H1 (cell line): ENCODE data around the gene FBXW2. TPM values are rescaled to one million over a fixed set of nuclear protein-coding genes. Genes with fewer than 3 reads are reported as not detected.

Experiments
- ASH2L ChIP-seq: fragments of 200-600, 300-600 bp; sonication (generic); IDR thresholded peaks from one replicate; pipeline ENCODE4 v1.7.1; 2017; ENCODE audit warnings: low read length
- BCL11A ChIP-seq, 2 experiments: IDR thresholded peaks; one replicate each; pipeline ENCODE4 v1.6.1; 2011; ENCODE audit warnings: low read depth in 2 of 2, low read length in 2 of 2, mild to moderate bottlenecking in 2 of 2
- CBX5 ChIP-seq: fragments of 300-800, 300-1000 bp; sonication (generic); IDR thresholded peaks from 2 replicates; pipeline ENCODE4 v1.7.1; 2016; ENCODE audit warnings: antibody characterized with exemption, low read length, low read depth
- CBX8 ChIP-seq: fragments of 300-800, 300-1000 bp; sonication (generic); IDR thresholded peaks from 2 replicates; pipeline ENCODE4 v1.7.1; 2016; ENCODE audit warnings: low read depth, low read length, borderline replicate concordance
- CEBPB ChIP-seq: IDR thresholded peaks from 2 replicates; pipeline ENCODE4 v1.6.1; 2012; ENCODE audit warnings: low read depth, low read length
- CREB1 ChIP-seq: IDR thresholded peaks from 2 replicates; pipeline ENCODE4 v1.6.1; 2012; ENCODE audit warnings: inconsistent platforms
- HDAC2 ChIP-seq, 2 experiments: fragments of 300-600 bp in 1 of 2; sonication (generic) in 1 of 2; IDR thresholded peaks; 2 replicates each; pipeline ENCODE4 v1.6.1; 2011 to 2012; ENCODE audit warnings: low read depth in 2 of 2, low read length in 2 of 2, mild to moderate bottlenecking in 2 of 2, moderate library complexity in 2 of 2, borderline replicate concordance in 1 of 2, inconsistent platforms in 1 of 2
- KDM5A ChIP-seq: fragments of 200-600 bp; IDR thresholded peaks from 2 replicates; pipeline ENCODE4 v1.7.1; 2012; ENCODE audit warnings: mild to moderate bottlenecking, low read length, inconsistent platforms, mixed read lengths
- POLR2AphosphoS5 ChIP-seq: IDR thresholded peaks from 2 replicates; pipeline ENCODE4 v1.6.1; 2011; ENCODE audit warnings: low read depth, low read length
- POU5F1 ChIP-seq: IDR thresholded peaks from 2 replicates; pipeline ENCODE4 v1.6.1; 2011; ENCODE audit warnings: low read depth, mild to moderate bottlenecking, low read length, moderate library complexity
- TEAD4 ChIP-seq: IDR thresholded peaks from 2 replicates; pipeline ENCODE4 v1.6.1; 2012; ENCODE audit warnings: low read depth, low read length, inconsistent platforms, mixed read lengths
- polyA plus RNA-seq, 7 experiments: library from polyadenylated mRNA; depleted of rRNA in 3 of 7; stranded (reverse) in 5 of 7; unstranded in 2 of 7; fragments of >200 nt in 5 of 7; fragments of 200-250 nt in 2 of 7; gene quantifications; 1 replicate in 5 of 7; 2 replicates in 1 of 7; 4 replicates in 1 of 7; pipeline versions ENCODE4 v1.2.1 to v1.2.3, GENCODE V29; 2011 to 2013; ENCODE audit warnings: missing spikeins in 2 of 7, mixed read lengths in 2 of 7
- total RNA-seq: library from RNA; stranded (reverse); fragmentation: NEBNext Ultra II Directional; extraction: Animal tissue kit (Norgen Biotek cat#: 25700); gene quantifications from 2 replicates; pipeline ENCODE4 v1.2.1, GENCODE V29; 2021
- TF ChIP-seq, protein P1 (sequence below): fragments of 300-600 bp; sonication (generic); IDR thresholded peaks from 2 replicates; pipeline ENCODE4 v1.7.1; 2012; ENCODE audit warnings: low read length, moderate library complexity, mild to moderate bottlenecking, inconsistent platforms; ENCODE audit not compliant: insufficient replicate concordance

FBXW2 gene
- total and polyA plus RNA-seq, 2 of the 8 experiments (the other 6 are each of a cell fraction or from before 2014, with no cell fraction given), result 19.2 to 65.3 TPM

- TF ChIP-seq, protein P1, sequence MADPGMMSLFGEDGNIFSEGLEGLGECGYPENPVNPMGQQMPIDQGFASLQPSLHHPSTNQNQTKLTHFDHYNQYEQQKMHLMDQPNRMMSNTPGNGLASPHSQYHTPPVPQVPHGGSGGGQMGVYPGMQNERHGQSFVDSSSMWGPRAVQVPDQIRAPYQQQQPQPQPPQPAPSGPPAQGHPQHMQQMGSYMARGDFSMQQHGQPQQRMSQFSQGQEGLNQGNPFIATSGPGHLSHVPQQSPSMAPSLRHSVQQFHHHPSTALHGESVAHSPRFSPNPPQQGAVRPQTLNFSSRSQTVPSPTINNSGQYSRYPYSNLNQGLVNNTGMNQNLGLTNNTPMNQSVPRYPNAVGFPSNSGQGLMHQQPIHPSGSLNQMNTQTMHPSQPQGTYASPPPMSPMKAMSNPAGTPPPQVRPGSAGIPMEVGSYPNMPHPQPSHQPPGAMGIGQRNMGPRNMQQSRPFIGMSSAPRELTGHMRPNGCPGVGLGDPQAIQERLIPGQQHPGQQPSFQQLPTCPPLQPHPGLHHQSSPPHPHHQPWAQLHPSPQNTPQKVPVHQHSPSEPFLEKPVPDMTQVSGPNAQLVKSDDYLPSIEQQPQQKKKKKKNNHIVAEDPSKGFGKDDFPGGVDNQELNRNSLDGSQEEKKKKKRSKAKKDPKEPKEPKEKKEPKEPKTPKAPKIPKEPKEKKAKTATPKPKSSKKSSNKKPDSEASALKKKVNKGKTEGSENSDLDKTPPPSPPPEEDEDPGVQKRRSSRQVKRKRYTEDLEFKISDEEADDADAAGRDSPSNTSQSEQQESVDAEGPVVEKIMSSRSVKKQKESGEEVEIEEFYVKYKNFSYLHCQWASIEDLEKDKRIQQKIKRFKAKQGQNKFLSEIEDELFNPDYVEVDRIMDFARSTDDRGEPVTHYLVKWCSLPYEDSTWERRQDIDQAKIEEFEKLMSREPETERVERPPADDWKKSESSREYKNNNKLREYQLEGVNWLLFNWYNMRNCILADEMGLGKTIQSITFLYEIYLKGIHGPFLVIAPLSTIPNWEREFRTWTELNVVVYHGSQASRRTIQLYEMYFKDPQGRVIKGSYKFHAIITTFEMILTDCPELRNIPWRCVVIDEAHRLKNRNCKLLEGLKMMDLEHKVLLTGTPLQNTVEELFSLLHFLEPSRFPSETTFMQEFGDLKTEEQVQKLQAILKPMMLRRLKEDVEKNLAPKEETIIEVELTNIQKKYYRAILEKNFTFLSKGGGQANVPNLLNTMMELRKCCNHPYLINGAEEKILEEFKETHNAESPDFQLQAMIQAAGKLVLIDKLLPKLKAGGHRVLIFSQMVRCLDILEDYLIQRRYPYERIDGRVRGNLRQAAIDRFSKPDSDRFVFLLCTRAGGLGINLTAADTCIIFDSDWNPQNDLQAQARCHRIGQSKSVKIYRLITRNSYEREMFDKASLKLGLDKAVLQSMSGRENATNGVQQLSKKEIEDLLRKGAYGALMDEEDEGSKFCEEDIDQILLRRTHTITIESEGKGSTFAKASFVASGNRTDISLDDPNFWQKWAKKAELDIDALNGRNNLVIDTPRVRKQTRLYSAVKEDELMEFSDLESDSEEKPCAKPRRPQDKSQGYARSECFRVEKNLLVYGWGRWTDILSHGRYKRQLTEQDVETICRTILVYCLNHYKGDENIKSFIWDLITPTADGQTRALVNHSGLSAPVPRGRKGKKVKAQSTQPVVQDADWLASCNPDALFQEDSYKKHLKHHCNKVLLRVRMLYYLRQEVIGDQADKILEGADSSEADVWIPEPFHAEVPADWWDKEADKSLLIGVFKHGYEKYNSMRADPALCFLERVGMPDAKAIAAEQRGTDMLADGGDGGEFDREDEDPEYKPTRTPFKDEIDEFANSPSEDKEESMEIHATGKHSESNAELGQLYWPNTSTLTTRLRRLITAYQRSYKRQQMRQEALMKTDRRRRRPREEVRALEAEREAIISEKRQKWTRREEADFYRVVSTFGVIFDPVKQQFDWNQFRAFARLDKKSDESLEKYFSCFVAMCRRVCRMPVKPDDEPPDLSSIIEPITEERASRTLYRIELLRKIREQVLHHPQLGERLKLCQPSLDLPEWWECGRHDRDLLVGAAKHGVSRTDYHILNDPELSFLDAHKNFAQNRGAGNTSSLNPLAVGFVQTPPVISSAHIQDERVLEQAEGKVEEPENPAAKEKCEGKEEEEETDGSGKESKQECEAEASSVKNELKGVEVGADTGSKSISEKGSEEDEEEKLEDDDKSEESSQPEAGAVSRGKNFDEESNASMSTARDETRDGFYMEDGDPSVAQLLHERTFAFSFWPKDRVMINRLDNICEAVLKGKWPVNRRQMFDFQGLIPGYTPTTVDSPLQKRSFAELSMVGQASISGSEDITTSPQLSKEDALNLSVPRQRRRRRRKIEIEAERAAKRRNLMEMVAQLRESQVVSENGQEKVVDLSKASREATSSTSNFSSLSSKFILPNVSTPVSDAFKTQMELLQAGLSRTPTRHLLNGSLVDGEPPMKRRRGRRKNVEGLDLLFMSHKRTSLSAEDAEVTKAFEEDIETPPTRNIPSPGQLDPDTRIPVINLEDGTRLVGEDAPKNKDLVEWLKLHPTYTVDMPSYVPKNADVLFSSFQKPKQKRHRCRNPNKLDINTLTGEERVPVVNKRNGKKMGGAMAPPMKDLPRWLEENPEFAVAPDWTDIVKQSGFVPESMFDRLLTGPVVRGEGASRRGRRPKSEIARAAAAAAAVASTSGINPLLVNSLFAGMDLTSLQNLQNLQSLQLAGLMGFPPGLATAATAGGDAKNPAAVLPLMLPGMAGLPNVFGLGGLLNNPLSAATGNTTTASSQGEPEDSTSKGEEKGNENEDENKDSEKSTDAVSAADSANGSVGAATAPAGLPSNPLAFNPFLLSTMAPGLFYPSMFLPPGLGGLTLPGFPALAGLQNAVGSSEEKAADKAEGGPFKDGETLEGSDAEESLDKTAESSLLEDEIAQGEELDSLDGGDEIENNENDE, result no peak
- TF ChIP-seq CBX5 (no peak), POU5F1 (no peak), CREB1 (no peak), CEBPB (0 out of 2 replicates have a peak, but pooled peaks have one; percentile 24), HDAC2 (IDR thresholded peaks at IDR 0.05; ENCODE audit: borderline replicate concordance in 1 of 2, low read depth in 2 of 2, low read length in 2 of 2) (no peak), TEAD4 (peak; percentile 81), KDM5A (no peak), BCL11A (IDR thresholded peaks at IDR 0.05; ENCODE audit: low read depth in 2 of 2, low read length in 2 of 2) (no peak), CBX8 (no peak), POLR2AphosphoS5 (no peak), ASH2L (no peak)
Observed at GRCh38 chr9:120742951-120743416, 50.2 kb downstream of the FBXW2 start (continued).
